Neural cell (in vitro differentiated cells): ENCODE data around the gene MAD1L1.

Experiments used
- CTCF ChIP-seq: fragments of 450-650 bp; IDR thresholded peaks from 2 replicates; pipeline ENCODE4 v1.5.1; 2014; ENCODE audit warnings: antibody characterized with exemption, mild to moderate bottlenecking, moderate library complexity; ENCODE audit not compliant: poor library complexity, severe bottlenecking
- EZH2 ChIP-seq: fragments of 200-600, 300-800 bp; shearing (Covaris generic), sonication (generic); IDR thresholded peaks from 2 replicates; pipeline ENCODE4 v1.6.1; 2014; ENCODE audit warnings: antibody characterized with exemption, low read length, borderline replicate concordance, mild to moderate bottlenecking; ENCODE audit not compliant: insufficient read depth, poor library complexity, severe bottlenecking
- RAD21 ChIP-seq: fragments of 450-650 bp; conservative IDR thresholded peaks from 2 replicates; pipeline ENCODE4 v1.6.1; 2014; ENCODE audit warnings: antibody characterized with exemption, mild to moderate bottlenecking, moderate library complexity
- SMC3 ChIP-seq: fragments of 450-650 bp; conservative IDR thresholded peaks from 2 replicates; pipeline ENCODE4 v1.6.1; 2014; ENCODE audit warnings: antibody characterized with exemption, mild to moderate bottlenecking, moderate library complexity; ENCODE audit not compliant: poor library complexity

GRCh38 chr7:2044311-2044882 lies 188.3 kb downstream of the MAD1L1 start:
- TF ChIP-seq CTCF, result no peak
- no peak for TF ChIP-seq SMC3
- TF ChIP-seq RAD21, result no peak
- no peak for TF ChIP-seq EZH2
